GM12874 (cell line): ENCODE data around the gene ANO1.

Experiments
- TF ChIP-seq, protein P1 (sequence below): IDR thresholded peaks from 2 replicates; pipeline ENCODE4 v1.5.1; 2011; ENCODE audit warnings: low read depth, mild to moderate bottlenecking, control low read depth, low read length, moderate library complexity; ENCODE audit not compliant: insufficient read depth

Gene ANO1

DNA sequence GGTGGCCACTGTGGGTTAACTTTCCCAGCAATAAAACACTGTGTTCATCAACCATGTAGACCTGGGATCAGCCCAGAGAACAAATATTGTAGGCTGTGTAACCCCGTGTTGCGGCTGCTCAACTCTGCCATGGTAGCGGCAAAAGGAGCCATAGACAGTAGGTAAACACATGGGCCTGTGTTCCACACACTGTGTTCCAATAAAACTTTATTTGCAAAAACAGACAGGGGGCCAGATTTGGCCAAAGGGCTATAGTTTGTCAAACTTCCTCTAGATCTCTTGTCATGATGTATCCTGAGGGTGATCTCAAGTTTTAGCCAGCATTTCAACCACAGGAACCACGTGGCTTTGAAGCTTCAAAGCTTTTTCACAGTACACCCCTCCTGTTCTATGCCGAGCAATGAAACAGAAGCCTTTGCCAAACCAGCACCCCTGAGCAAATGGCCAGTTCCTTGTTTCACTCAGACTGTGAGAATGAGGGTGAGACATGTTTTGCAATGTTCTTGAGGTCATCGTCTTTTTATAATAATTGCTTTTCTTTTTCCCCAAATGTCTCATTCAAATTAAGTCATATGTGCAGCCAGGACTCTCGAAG, 75.1 kb downstream of the ANO1 start:
- TF ChIP-seq, protein P1, sequence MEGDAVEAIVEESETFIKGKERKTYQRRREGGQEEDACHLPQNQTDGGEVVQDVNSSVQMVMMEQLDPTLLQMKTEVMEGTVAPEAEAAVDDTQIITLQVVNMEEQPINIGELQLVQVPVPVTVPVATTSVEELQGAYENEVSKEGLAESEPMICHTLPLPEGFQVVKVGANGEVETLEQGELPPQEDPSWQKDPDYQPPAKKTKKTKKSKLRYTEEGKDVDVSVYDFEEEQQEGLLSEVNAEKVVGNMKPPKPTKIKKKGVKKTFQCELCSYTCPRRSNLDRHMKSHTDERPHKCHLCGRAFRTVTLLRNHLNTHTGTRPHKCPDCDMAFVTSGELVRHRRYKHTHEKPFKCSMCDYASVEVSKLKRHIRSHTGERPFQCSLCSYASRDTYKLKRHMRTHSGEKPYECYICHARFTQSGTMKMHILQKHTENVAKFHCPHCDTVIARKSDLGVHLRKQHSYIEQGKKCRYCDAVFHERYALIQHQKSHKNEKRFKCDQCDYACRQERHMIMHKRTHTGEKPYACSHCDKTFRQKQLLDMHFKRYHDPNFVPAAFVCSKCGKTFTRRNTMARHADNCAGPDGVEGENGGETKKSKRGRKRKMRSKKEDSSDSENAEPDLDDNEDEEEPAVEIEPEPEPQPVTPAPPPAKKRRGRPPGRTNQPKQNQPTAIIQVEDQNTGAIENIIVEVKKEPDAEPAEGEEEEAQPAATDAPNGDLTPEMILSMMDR: no peak

DNA sequence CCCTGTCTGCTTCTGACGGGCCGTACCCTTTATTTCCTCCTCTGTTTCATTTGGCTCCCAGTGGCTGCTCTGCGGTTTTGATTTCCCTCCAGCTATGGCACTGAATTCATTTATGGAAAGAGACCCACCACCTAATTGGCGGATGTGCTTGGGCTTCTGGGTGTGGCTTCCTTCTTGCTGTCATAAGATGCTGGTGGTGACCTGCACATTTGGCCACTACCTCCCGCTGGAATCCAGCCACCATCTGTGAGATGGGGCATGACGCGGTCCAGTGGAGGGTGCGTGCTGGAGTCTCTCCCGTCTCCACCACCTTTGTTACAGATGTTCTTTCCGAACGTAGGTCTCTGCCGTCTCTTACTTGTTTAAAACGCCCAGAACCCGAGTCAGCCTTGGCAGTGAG, 77.3 kb downstream of the ANO1 start:
- TF ChIP-seq, protein P1: no peak

- TF ChIP-seq, protein P1: no peak
These were observed 78.3 kb downstream of the ANO1 start for GRCh38 chr11:70156291-70157037.

- TF ChIP-seq, protein P1: 0 out of 2 replicates have a peak, but pooled peaks have one; percentile 5
These were observed 80.1 kb downstream of the ANO1 start for GRCh38 chr11:70158201-70158600.

GRCh38 chr11:70158757-70159389, 80.8 kb downstream of the ANO1 start:
- TF ChIP-seq, protein P1: no peak

DNA sequence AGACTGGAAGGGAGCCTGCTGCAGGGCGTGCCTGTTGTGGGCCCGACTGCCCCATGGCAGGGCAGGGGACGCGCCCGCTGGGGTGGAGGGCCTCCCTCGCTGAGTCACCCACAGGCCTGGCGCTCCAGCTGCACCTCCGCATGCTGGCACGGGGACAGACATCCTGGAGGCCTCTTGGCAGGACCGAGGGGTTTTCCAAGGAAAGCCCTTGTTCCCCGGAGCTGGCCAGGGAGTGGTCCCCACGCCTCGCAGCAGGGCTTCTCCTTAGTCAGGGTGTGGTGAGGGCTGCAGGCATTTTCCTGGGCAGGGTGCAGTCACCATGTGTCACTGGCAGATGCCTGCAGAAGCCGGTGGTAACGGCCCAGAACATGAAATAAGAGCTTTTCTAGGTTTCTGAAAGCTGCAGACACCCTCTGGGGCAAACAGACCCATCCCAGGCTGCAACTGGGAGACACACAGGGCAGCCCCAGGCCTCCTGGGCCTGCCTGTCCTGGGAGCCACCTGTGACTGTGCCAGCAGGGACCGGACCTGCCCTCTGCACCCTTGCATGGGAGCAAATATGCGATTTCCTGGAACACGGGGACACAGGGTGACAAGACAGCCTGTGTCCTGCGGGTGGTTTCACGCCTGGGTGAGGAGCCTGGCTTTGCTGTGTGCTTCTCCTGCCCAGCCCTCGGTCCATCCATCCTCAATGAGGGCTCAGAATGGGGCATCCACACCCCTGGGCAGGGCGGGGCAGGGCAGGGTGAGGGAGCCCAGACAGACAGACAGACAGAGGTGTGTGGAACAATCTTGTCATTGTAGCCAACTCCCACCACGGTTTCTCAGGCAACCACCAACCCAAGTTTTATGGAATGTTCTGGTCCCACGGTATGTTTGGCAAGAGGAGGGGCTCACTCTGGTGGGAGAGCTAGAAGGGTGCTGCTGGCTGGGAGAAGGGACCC, 81.8 kb downstream of the ANO1 start:
- TF ChIP-seq, protein P1: no peak
